ENCODE measurements around the gene NUP42.
"Not testable (repeated sequence)": the region's sequence is repeated elsewhere in the genome, so short reads cannot be mapped to it uniquely, and the experiment has no call there.

Gene NUP42

GRCh38 chr7:23196306-23196705 lies 14.5 kb downstream of the NUP42 start:
- Histone ChIP-seq H3K36me3 (peaks cover 52% of the 10 kb centered on the region), H3K4me3 (ENCODE audit: low read depth, low read length) (no peak overlapping the region)

GRCh38 chr7:23197745-23198144 lies 15.9 kb downstream of the NUP42 start:
- H3K36me3 ChIP-seq, result peaks cover 42% of the 10 kb centered on the region
- H3K4me3 ChIP-seq (ENCODE audit: low read depth, low read length); DNase-seq; H3K9me3 ChIP-seq; H3K27me3 ChIP-seq; H3K4me1 ChIP-seq: not testable (repeated sequence)

More at GRCh38 chr7:23196306-23196705, 14.5 kb downstream of the NUP42 start:
- Histone ChIP-seq H3K4me1 (peaks cover 4% of the 10 kb centered on the region), H3K27me3 (no peaks in the 10 kb centered on the region), H3K9me3 (no peaks in the 10 kb centered on the region)
- TF ChIP-seq CTCF (IDR thresholded peaks at IDR 0.05; ENCODE audit: low read depth, low read length), result no peak
- DNase-seq, result no peak

- no peak overlapping the region for H3K4me3 ChIP-seq (ENCODE audit: low read depth, low read length)
- no peaks in the 10 kb centered on the region for H3K4me1 ChIP-seq
- H3K27me3 ChIP-seq, result no peaks in the 10 kb centered on the region
- no peak for DNase-seq
- peaks cover 32% of the 10 kb centered on the region for H3K36me3 ChIP-seq
- no peaks in the 10 kb centered on the region for H3K9me3 ChIP-seq
- no peak for TF ChIP-seq CTCF (IDR thresholded peaks at IDR 0.05; ENCODE audit: low read depth, low read length)
Measured at GRCh38 chr7:23200331-23200730, 18.5 kb downstream of the NUP42 start.

- Histone ChIP-seq H3K4me1 (no peaks in the 10 kb centered on the region), H3K27me3 (no peaks in the 10 kb centered on the region), H3K9me3 (0 out of 2 replicates have a peak, but pooled peaks cover under 1% of the 10 kb centered on the region), H3K36me3 (peaks cover 24% of the 10 kb centered on the region), H3K4me3 (ENCODE audit: low read depth, low read length) (no peak overlapping the region)
- TF ChIP-seq CTCF (IDR thresholded peaks at IDR 0.05; ENCODE audit: low read depth, low read length), result no peak
- DNase-seq, result no peak
Measured at GRCh38 chr7:23204241-23204640, 22.4 kb downstream of the NUP42 start.

- H3K9me3 ChIP-seq, result 0 out of 2 replicates have a peak, but pooled peaks cover 2% of the 10 kb centered on the region
- H3K4me1 ChIP-seq, result no peaks in the 10 kb centered on the region
- no peak for DNase-seq
- no peak overlapping the region for H3K4me3 ChIP-seq (ENCODE audit: low read depth, low read length)
- peaks cover 11% of the 10 kb centered on the region for H3K36me3 ChIP-seq
- no peaks in the 10 kb centered on the region for H3K27me3 ChIP-seq
- TF ChIP-seq CTCF (IDR thresholded peaks at IDR 0.05; ENCODE audit: low read depth, low read length), result no peak
Measured at GRCh38 chr7:23205577-23205908, 23.7 kb downstream of the NUP42 start.

GRCh38 chr7:23205909-23206767 lies 24.3 kb downstream of the NUP42 start:
- Histone ChIP-seq H3K27me3 (no peaks in the 10 kb centered on the region), H3K4me3 (ENCODE audit: low read depth, low read length) (no peak overlapping the region), H3K9me3 (0 out of 2 replicates have a peak, but pooled peaks cover 2% of the 10 kb centered on the region), H3K4me1 (no peaks in the 10 kb centered on the region), H3K36me3 (peaks cover 5% of the 10 kb centered on the region)
- no peak for DNase-seq
- TF ChIP-seq CTCF (IDR thresholded peaks at IDR 0.05; ENCODE audit: low read depth, low read length), result no peak
